Panc1 (cell line): ENCODE measurements around the gene HLA-A. TPM values are rescaled to one million over a fixed set of nuclear protein-coding genes. Genes with fewer than 3 reads are reported as not detected.
A peak's percentile ranks its signal among the peaks of the same experiment; 100 is the strongest.

Experiments used
- ATAC-seq: fragments of 200-7000 bp; cut with Tn5 transposase; 2 replicates; pipeline ENCODE4 v1.9.1; 2020; ENCODE audit warnings: mild to moderate bottlenecking, moderate library complexity
- BruUV-seq: library from RNA; stranded (reverse); fragments of 400-500 nt; replicated peaks from 2 replicates; lab custom pipeline; 2021; lab: Mats Ljungman, UMichigan
- CTCF ChIA-PET: fragments of 300-600 bp; sonication (Branson Sonifier 250); formaldehyde crosslinking; loops from one replicate; lab custom pipeline; 2022; ENCODE audit warnings: antibody characterized with exemption; lab: Charles Lee
- POLR2A ChIA-PET: fragments of 300-600 bp; sonication (Branson Sonifier 250); formaldehyde crosslinking; loops from one replicate; lab custom pipeline; 2022; ENCODE audit warnings: antibody characterized with exemption; lab: Charles Lee
- DNase-seq: peaks from one replicate; pipeline ENCODE4 v3.0.0-alpha.2; 2010; ENCODE audit warnings: low read depth, low spot score
- H3K27ac ChIP-seq: 2 replicates; pipeline ENCODE4 v1.5.1; 2011; ENCODE audit warnings: mild to moderate bottlenecking, low read length, inconsistent platforms
- H3K27me3 ChIP-seq: fragments of 200-500 bp; sonication (Bioruptor generic); 2 replicates; pipeline ENCODE4 v1.6.0; 2014; ENCODE audit warnings: low read length, inconsistent platforms; ENCODE audit not compliant: control insufficient read depth, insufficient read depth
- H3K36me3 ChIP-seq: fragments of 200-500 bp; sonication (Bioruptor generic); 2 replicates; pipeline ENCODE4 v1.5.1; 2014; ENCODE audit warnings: inconsistent platforms, mild to moderate bottlenecking, low read length, moderate library complexity; ENCODE audit not compliant: control insufficient read depth, insufficient read depth
- H3K4me1 ChIP-seq: 2 replicates; pipeline ENCODE4 v1.5.1; 2011; ENCODE audit warnings: inconsistent platforms, mild to moderate bottlenecking, low read length, moderate library complexity; ENCODE audit not compliant: control insufficient read depth, insufficient read depth
- H3K4me3 ChIP-seq, 2 experiments: 2 replicates each; pipeline ENCODE4 v1.5.1; 2011 to 2012; ENCODE audit warnings: low read depth in 2 of 2, low read length in 2 of 2, mild to moderate bottlenecking in 2 of 2, inconsistent platforms in 1 of 2, moderate library complexity in 1 of 2
- H3K9me3 ChIP-seq: fragments of 200-500 bp; sonication (Bioruptor generic); 2 replicates; pipeline ENCODE4 v1.5.1; 2014; ENCODE audit warnings: low read depth, mild to moderate bottlenecking, inconsistent platforms, low read length, moderate library complexity; ENCODE audit not compliant: control insufficient read depth, insufficient read depth
- POLR2AphosphoS5 ChIP-seq: IDR thresholded peaks from 2 replicates; pipeline ENCODE4 v1.6.1; 2012; ENCODE audit warnings: mild to moderate bottlenecking, low read depth, low read length, moderate library complexity
- SIN3A ChIP-seq: IDR thresholded peaks from 2 replicates; pipeline ENCODE4 v1.6.1; 2012; ENCODE audit warnings: low read depth, mild to moderate bottlenecking, low read length, moderate library complexity, borderline replicate concordance; ENCODE audit not compliant: insufficient read depth
- TCF7L2 ChIP-seq: IDR thresholded peaks from 2 replicates; pipeline ENCODE4 v1.6.1; 2011; ENCODE audit warnings: mild to moderate bottlenecking, low read depth, low read length, inconsistent platforms
- in situ Hi-C: cut with HindIII; loops from 2 replicates; pipeline ENCODE4 v1.10.0; 2016; ENCODE audit warnings: low sequenced_read_pairs, low pct_unique_long_range_greater_than_20kb
- intact Hi-C: fragments of 100-400 bp; cut with micrococcal nuclease; formaldehyde crosslinking; loops from one replicate; pipeline ENCODE4 v1.10.0; 2022; ENCODE audit not compliant: unreplicated experiment
- total RNA-seq: library from RNA; stranded (reverse); gene quantifications from one replicate; pipeline ENCODE4 v1.2.1, GENCODE V29; 2021; ENCODE audit not compliant: unreplicated experiment
- TF ChIP-seq, protein P1 (sequence below): fragments of 450-650 bp; IDR thresholded peaks from 2 replicates; pipeline ENCODE4 v1.5.1; 2017; ENCODE audit warnings: mild to moderate bottlenecking
- TF ChIP-seq, protein P2 (sequence below), 2 experiments: IDR thresholded peaks; 2 replicates each; pipeline ENCODE4 v1.6.1; 2011 to 2012; ENCODE audit warnings: low read depth in 2 of 2, control low read depth in 1 of 2, low read length in 1 of 2, mild to moderate bottlenecking in 1 of 2, moderate library complexity in 1 of 2; ENCODE audit not compliant: insufficient read depth in 1 of 2

HLA-A gene
- total RNA-seq, 1 experiment from 2014 or later = 397 TPM

DNA sequence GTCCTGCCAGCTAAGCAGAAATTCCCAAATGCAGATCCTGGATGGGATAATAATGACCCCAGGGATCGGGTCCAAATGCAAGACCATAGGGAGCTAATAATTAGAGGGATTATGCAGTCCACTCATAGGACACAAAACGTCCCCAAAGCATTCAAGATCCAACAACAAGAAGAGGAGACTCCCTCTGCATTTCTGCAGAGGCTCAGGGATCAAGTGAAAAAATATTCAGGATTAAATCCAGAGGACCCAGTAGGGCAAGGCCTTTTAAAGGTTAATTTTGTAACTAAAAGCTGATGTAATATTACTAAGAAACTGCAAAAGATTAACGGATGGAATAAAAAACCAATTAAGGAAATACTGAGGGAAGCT is 22.2 kb downstream of the HLA-A start:
- in situ Hi-C loops = no loop called here
- ChIA-PET CTCF (no interaction called here), POLR2A (interaction anchor here (0.8 kb wide), 1 partner anchor 11 kb away, joined by 4 read pairs; no protein-coding TSS in a partner anchor)
- TF ChIP-seq TCF7L2 = no peak
- no peak for TF ChIP-seq POLR2AphosphoS5
- TF ChIP-seq SIN3A = no peak
- TF ChIP-seq, protein P1, sequence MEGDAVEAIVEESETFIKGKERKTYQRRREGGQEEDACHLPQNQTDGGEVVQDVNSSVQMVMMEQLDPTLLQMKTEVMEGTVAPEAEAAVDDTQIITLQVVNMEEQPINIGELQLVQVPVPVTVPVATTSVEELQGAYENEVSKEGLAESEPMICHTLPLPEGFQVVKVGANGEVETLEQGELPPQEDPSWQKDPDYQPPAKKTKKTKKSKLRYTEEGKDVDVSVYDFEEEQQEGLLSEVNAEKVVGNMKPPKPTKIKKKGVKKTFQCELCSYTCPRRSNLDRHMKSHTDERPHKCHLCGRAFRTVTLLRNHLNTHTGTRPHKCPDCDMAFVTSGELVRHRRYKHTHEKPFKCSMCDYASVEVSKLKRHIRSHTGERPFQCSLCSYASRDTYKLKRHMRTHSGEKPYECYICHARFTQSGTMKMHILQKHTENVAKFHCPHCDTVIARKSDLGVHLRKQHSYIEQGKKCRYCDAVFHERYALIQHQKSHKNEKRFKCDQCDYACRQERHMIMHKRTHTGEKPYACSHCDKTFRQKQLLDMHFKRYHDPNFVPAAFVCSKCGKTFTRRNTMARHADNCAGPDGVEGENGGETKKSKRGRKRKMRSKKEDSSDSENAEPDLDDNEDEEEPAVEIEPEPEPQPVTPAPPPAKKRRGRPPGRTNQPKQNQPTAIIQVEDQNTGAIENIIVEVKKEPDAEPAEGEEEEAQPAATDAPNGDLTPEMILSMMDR = no peak
- TF ChIP-seq, protein P2, sequence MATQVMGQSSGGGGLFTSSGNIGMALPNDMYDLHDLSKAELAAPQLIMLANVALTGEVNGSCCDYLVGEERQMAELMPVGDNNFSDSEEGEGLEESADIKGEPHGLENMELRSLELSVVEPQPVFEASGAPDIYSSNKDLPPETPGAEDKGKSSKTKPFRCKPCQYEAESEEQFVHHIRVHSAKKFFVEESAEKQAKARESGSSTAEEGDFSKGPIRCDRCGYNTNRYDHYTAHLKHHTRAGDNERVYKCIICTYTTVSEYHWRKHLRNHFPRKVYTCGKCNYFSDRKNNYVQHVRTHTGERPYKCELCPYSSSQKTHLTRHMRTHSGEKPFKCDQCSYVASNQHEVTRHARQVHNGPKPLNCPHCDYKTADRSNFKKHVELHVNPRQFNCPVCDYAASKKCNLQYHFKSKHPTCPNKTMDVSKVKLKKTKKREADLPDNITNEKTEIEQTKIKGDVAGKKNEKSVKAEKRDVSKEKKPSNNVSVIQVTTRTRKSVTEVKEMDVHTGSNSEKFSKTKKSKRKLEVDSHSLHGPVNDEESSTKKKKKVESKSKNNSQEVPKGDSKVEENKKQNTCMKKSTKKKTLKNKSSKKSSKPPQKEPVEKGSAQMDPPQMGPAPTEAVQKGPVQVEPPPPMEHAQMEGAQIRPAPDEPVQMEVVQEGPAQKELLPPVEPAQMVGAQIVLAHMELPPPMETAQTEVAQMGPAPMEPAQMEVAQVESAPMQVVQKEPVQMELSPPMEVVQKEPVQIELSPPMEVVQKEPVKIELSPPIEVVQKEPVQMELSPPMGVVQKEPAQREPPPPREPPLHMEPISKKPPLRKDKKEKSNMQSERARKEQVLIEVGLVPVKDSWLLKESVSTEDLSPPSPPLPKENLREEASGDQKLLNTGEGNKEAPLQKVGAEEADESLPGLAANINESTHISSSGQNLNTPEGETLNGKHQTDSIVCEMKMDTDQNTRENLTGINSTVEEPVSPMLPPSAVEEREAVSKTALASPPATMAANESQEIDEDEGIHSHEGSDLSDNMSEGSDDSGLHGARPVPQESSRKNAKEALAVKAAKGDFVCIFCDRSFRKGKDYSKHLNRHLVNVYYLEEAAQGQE (IDR thresholded peaks at IDR 0.05; ENCODE audit: insufficient read depth in 1 of 2, low read depth in 2 of 2, low read length in 1 of 2) = no peak
- ATAC-seq = no peak
- Histone ChIP-seq H3K4me3 (peak overlapping the region; percentile 50 to 79), H3K9me3 (no peaks in the 10 kb centered on the region), H3K36me3 (no peaks in the 10 kb centered on the region), H3K27ac (peak overlapping the region; percentile 98), H3K27me3 (no peaks in the 10 kb centered on the region), H3K4me1 (peaks cover 37% of the 10 kb centered on the region)
- intact Hi-C loops = no loop called here
- DNase-seq = no peak
- no TSS peak for BruUV-seq

DNA sequence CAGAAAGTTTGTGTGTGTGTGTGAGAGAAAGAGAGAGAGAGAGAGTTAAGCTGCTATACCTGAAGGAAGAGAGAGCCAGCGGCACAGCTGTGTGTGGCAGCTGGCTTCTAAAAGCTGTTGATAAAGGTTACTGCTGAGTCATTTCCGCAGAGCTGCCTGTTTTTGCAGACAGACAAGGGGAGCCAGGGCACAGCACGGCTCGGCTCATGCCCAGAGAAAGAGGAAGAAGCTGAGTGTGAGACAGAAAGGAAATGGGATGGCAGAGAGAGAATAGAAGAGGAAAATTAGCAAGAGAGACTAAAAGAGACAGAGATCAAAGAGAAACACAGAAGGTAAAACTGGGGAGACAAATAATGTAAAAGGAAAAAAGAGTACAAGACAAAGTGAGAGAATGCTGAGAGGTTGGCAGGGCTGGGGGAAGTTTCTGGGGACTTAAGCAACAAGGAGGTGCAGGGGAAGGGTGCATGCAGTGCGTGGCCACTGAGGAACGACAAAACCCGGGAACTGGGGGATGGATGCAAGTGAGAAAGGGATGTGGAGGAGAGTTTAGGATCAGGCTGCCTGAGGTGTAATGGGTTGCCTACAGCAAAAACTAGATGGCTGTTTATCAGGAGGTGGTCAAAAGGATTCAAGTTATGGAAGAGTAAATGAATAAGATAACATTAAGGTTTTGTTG is 22.7 kb downstream of the HLA-A start:
- ChIA-PET POLR2A (interaction anchor here (0.8 kb wide), 1 partner anchor 11 kb away, joined by 4 read pairs; no protein-coding TSS in a partner anchor), CTCF (no interaction called here)
- no peak for DNase-seq
- Histone ChIP-seq H3K27me3 (no peaks in the 10 kb centered on the region), H3K4me1 (peaks cover 37% of the 10 kb centered on the region), H3K36me3 (no peaks in the 10 kb centered on the region), H3K4me3 (peak overlapping the region; percentile 50 to 79), H3K27ac (peak overlapping the region; percentile 98), H3K9me3 (no peaks in the 10 kb centered on the region)
- intact Hi-C loops (no loop called here), in situ Hi-C loops (no loop called here)
- ATAC-seq = peak; percentile 92
- TSS peak; percentile 94 for BruUV-seq
- 0 out of 2 replicates have a peak, but pooled peaks have one; percentile 58 for TF ChIP-seq SIN3A
- peak; percentile 78; the same call in 1 of the 2 replicates for TF ChIP-seq POLR2AphosphoS5
- TF ChIP-seq TCF7L2 = peak; percentile 52; the same call in 1 of the 2 replicates
- TF ChIP-seq, protein P2 (IDR thresholded peaks at IDR 0.05; ENCODE audit: insufficient read depth in 1 of 2, low read depth in 2 of 2, low read length in 1 of 2) = no peak
